Stomach (tissue), 4 donors: ENCODE measurements around the gene DHRS9.

Experiments used
- CTCF ChIP-seq, 7 experiments: fragments of 450-650 bp in 4 of 7; fragments of 200-600 bp in 3 of 7; sonication (generic) in 3 of 7; IDR thresholded peaks; one replicate each; pipeline ENCODE4 v1.5.1; 2016 to 2019; ENCODE audit warnings: antibody characterized with exemption in 7 of 7, control low read depth in 2 of 7, mild to moderate bottlenecking in 1 of 7
- EP300 ChIP-seq: sonication (generic); formaldehyde crosslinking; IDR thresholded peaks from one replicate; pipeline ENCODE4 v1.6.1; 2017; ENCODE audit warnings: antibody characterized with exemption
- POLR2A ChIP-seq, 4 donors: fragments of 450-650 bp; IDR thresholded peaks; one replicate each; pipeline ENCODE4 v1.6.1; 2016; ENCODE audit warnings: antibody characterized with exemption in 4 of 4, control low read depth in 2 of 4, mild to moderate bottlenecking in 1 of 4, moderate library complexity in 1 of 4
- POLR2AphosphoS5 ChIP-seq, 3 donors: sonication (generic); formaldehyde crosslinking; IDR thresholded peaks; one replicate each; pipeline ENCODE4 v1.6.1; 2016; ENCODE audit warnings: antibody characterized with exemption in 3 of 3

- TF ChIP-seq CTCF (IDR thresholded peaks at IDR 0.05) (no peak), POLR2AphosphoS5 (IDR thresholded peaks at IDR 0.05) (no peak), EP300 (no peak), POLR2A (IDR thresholded peaks at IDR 0.05) (no peak)
Measured at GRCh38 chr2:169136885-169137534, 67.6 kb downstream of the DHRS9 start.
